Measurements from ENCODE around the gene IGFALS.

- TF ChIP-seq CTCF (IDR thresholded peaks at IDR 0.05; ENCODE audit: low read length) = no peak
- no peak for TF ChIP-seq EZH2 (optimal IDR thresholded peaks at IDR 0.05; ENCODE audit: low read depth, low read length)
- no peak for TF ChIP-seq EZH2phosphoT487 (IDR thresholded peaks at IDR 0.05; ENCODE audit: low read length)
Measured at GRCh38 chr16:1762196-1762878, 31.2 kb downstream of the IGFALS start.

Measured in MM.1S (cell line).